Tibial artery (tissue), 4 donors: ENCODE measurements around the gene RARG.

Source experiments
- DNase-seq, 2 donors: peaks; one replicate each; pipeline ENCODE4 v3.0.0-alpha.2; 2019
- H3K27ac ChIP-seq, 2 donors: fragments of 200-600 bp; sonication (generic) in 1 of 2; 1 replicate in 1 of 2; 2 replicates in 1 of 2; pipeline ENCODE4 v1.5.1; 2018 to 2019; ENCODE audit warnings: mild to moderate bottlenecking in 1 of 2
- H3K27me3 ChIP-seq, 2 donors: fragments of 200-600 bp; sonication (generic) in 1 of 2; one replicate each; pipeline versions ENCODE4 v1.5.1 to v1.6.0; 2016 to 2019
- H3K36me3 ChIP-seq, 3 donors: fragments of 200-600 bp; sonication (generic) in 2 of 3; one replicate each; pipeline ENCODE4 v1.5.1; 2016 to 2019; ENCODE audit warnings: mild to moderate bottlenecking in 2 of 3
- H3K4me1 ChIP-seq, 4 donors: fragments of 200-600 bp; sonication (generic) in 2 of 4; 1 replicate in 3 of 4; 2 replicates in 1 of 4; pipeline ENCODE4 v1.5.1; 2016 to 2019
- H3K4me3 ChIP-seq, 2 donors: fragments of 200-600 bp; sonication (generic) in 1 of 2; 1 replicate in 1 of 2; 2 replicates in 1 of 2; pipeline ENCODE4 v1.5.1; 2018 to 2019; ENCODE audit warnings: mild to moderate bottlenecking in 2 of 2
- H3K9me3 ChIP-seq, 3 donors: fragments of 200-600 bp; sonication (generic) in 1 of 3; one replicate each; pipeline ENCODE4 v1.5.1; 2016 to 2019
- CTCF ChIP-seq, 2 experiments: fragments of 200-600 bp in 1 of 2; fragments of 450-650 bp in 1 of 2; IDR thresholded peaks; one replicate each; pipeline ENCODE4 v1.5.1; 2017 to 2019; ENCODE audit warnings: antibody characterized with exemption in 2 of 2, mild to moderate bottlenecking in 1 of 2, moderate library complexity in 1 of 2
- intact Hi-C: fragments of 100-400 bp; cut with DNase I; formaldehyde crosslinking; loops from one replicate; pipeline ENCODE4 v1.15.0; 2023; ENCODE audit warnings: low total_unique reads

Gene RARG

GRCh38 chr12:53224061-53224896 is 7.7 kb downstream of the RARG start:
- intact Hi-C loops, result no loop called here
- DNase-seq, result peak in 1 of 2 donors; percentile 59
- no peaks in the 10 kb centered on the region for H3K27me3 ChIP-seq
- TF ChIP-seq CTCF (IDR thresholded peaks at IDR 0.05), result no peak
- peaks cover 0 to 28% (median 11%) of the 10 kb centered on the region in 3 donors for H3K36me3 ChIP-seq
- H3K4me1 ChIP-seq, result peaks cover 12 to 72% (median 57%) of the 10 kb centered on the region in 4 donors
- H3K27ac ChIP-seq, result peak overlapping the region; percentile 98 to 99
- H3K9me3 ChIP-seq, result no peaks in the 10 kb centered on the region
- H3K4me3 ChIP-seq, result no peak overlapping the region

- Histone ChIP-seq H3K9me3 (no peaks in the 10 kb centered on the region), H3K36me3 (peaks cover 0 to 28% (median 11%) of the 10 kb centered on the region in 3 donors), H3K4me3 (peak overlapping the region in 1 of 2 donors; percentile 8), H3K4me1 (peaks cover 12 to 72% (median 54%) of the 10 kb centered on the region in 4 donors), H3K27me3 (no peaks in the 10 kb centered on the region), H3K27ac (peak overlapping the region; percentile 98 to 99)
- TF ChIP-seq CTCF (IDR thresholded peaks at IDR 0.05), result no peak
- DNase-seq, result peak in 1 of 2 donors; percentile 78
- intact Hi-C loops, result no loop called here
Measured at GRCh38 chr12:53223389-53224060, 8.5 kb downstream of the RARG start.

GRCh38 chr12:53222806-53223261 is 9.2 kb downstream of the RARG start:
- intact Hi-C loops, result no loop called here
- Histone ChIP-seq H3K36me3 (peaks cover 0 to 26% (median 11%) of the 10 kb centered on the region in 3 donors), H3K4me3 (peak overlapping the region in 1 of 2 donors; percentile 8), H3K4me1 (peaks cover 14 to 76% (median 57%) of the 10 kb centered on the region in 4 donors), H3K27ac (peak overlapping the region; percentile 98 to 99), H3K9me3 (no peaks in the 10 kb centered on the region), H3K27me3 (no peaks in the 10 kb centered on the region)
- no peak for TF ChIP-seq CTCF (IDR thresholded peaks at IDR 0.05)
- peak in 1 of 2 donors; percentile 56 for DNase-seq

GRCh38 chr12:53222170-53222721 is 9.8 kb downstream of the RARG start:
- H3K4me3 ChIP-seq, result peak overlapping the region; percentile 66 to 74
- no peaks in the 10 kb centered on the region for H3K27me3 ChIP-seq
- intact Hi-C loops, result no loop called here
- H3K36me3 ChIP-seq, result peaks cover 0 to 20% (median 6%) of the 10 kb centered on the region in 3 donors
- peaks cover 17 to 76% (median 60%) of the 10 kb centered on the region in 4 donors for H3K4me1 ChIP-seq
- peak overlapping the region; percentile 98 to 99 for H3K27ac ChIP-seq
- H3K9me3 ChIP-seq, result no peaks in the 10 kb centered on the region
- no peak for TF ChIP-seq CTCF (IDR thresholded peaks at IDR 0.05)
- DNase-seq, result peak in 1 of 2 donors; percentile 54

- Histone ChIP-seq H3K4me1 (peaks cover 17 to 76% (median 66%) of the 10 kb centered on the region in 4 donors), H3K27ac (peak overlapping the region; percentile 98 to 99)
- intact Hi-C loops, result loop anchor here (2.0 kb wide), 1 partner anchor 31 kb away; a partner anchor contains a TSS
Measured at GRCh38 chr12:53221203-53222080, 10.6 kb downstream of the RARG start.

More at GRCh38 chr12:53221203-53222080, 10.6 kb downstream of the RARG start:
- Histone ChIP-seq H3K9me3 (no peaks in the 10 kb centered on the region), H3K27me3 (no peaks in the 10 kb centered on the region), H3K36me3 (peaks cover 0 to 12% (median 0%) of the 10 kb centered on the region in 3 donors), H3K4me3 (peak overlapping the region; percentile 66 to 74)
- TF ChIP-seq CTCF (IDR thresholded peaks at IDR 0.05), result no peak
- peak; percentile 55 to 89 for DNase-seq
